IMR-90 (cell line): ENCODE results near the gene TTC21A.

Experiments
- RAD21 ChIP-seq: IDR thresholded peaks from 2 replicates; pipeline ENCODE4 v1.6.1; 2012; ENCODE audit warnings: low read length, improper control_type of control experiment
- TF ChIP-seq, protein P1 (sequence below): conservative IDR thresholded peaks from 2 replicates; pipeline ENCODE4 v1.5.1; 2012; ENCODE audit warnings: mild to moderate bottlenecking, low read depth, low read length, improper control_type of control experiment

DNA sequence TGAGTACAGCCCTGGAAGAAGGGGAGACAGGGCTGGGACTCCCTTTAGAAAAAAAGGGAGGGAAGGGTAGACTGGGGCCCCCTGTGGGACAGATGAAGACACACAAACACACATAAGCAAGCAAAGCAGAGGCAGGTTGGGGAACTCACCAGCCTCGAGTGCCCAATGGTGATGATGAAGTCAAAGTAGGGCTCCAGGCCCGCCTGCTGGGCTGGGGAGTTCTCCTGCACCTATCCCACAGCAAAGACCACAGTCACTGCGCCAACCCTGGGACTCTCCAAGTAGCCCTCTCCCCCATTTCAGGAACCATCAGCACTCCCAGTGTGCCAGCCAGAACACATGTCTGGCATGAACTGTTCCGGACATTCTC lies 4.2 kb upstream of the TTC21A start:
- TF ChIP-seq, protein P1, sequence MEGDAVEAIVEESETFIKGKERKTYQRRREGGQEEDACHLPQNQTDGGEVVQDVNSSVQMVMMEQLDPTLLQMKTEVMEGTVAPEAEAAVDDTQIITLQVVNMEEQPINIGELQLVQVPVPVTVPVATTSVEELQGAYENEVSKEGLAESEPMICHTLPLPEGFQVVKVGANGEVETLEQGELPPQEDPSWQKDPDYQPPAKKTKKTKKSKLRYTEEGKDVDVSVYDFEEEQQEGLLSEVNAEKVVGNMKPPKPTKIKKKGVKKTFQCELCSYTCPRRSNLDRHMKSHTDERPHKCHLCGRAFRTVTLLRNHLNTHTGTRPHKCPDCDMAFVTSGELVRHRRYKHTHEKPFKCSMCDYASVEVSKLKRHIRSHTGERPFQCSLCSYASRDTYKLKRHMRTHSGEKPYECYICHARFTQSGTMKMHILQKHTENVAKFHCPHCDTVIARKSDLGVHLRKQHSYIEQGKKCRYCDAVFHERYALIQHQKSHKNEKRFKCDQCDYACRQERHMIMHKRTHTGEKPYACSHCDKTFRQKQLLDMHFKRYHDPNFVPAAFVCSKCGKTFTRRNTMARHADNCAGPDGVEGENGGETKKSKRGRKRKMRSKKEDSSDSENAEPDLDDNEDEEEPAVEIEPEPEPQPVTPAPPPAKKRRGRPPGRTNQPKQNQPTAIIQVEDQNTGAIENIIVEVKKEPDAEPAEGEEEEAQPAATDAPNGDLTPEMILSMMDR, result 0 out of 2 replicates have a peak, but pooled peaks have one; percentile 5
- no peak for TF ChIP-seq RAD21
